GM23338 (cell line): ENCODE measurements around the gene CHST11. TPM values are rescaled to one million over a fixed set of nuclear protein-coding genes. Genes with fewer than 3 reads are reported as not detected.

Source experiments
- ATAC-seq: fragments of 200-7000 bp; cut with Tn5 transposase; 3 replicates; pipeline ENCODE4 v1.9.1; 2020
- DNase-seq: peaks from one replicate; pipeline ENCODE4 v3.0.0-alpha.2; 2015; ENCODE audit warnings: low spot score
- H2AFZ ChIP-seq: fragments of 200-600 bp; sonication (generic); 2 replicates; pipeline ENCODE4 v1.8.0; 2016; ENCODE audit warnings: antibody characterized with exemption, mild to moderate bottlenecking, moderate library complexity
- H3F3A ChIP-seq: fragments of 200-600 bp; sonication (generic); replicated peaks from 2 replicates; pipeline ENCODE4 v1.8.0; 2017; ENCODE audit warnings: antibody characterized with exemption, mixed run types, low read depth
- H3K27ac ChIP-seq: fragments of 200-600 bp; sonication (generic); 2 replicates; pipeline ENCODE4 v1.6.1; 2016; ENCODE audit warnings: low read depth
- H3K27me3 ChIP-seq: fragments of 200-600 bp; sonication (generic); 2 replicates; pipeline ENCODE4 v1.8.0; 2016; ENCODE audit warnings: mild to moderate bottlenecking, mixed run types, moderate library complexity; ENCODE audit not compliant: insufficient read depth
- H3K36me3 ChIP-seq: fragments of 200-600 bp; sonication (generic); 2 replicates; pipeline ENCODE4 v1.8.0; 2016; ENCODE audit warnings: mild to moderate bottlenecking; ENCODE audit not compliant: insufficient read depth
- H3K4me1 ChIP-seq: fragments of 200-600 bp; sonication (generic); 2 replicates; pipeline ENCODE4 v1.8.0; 2016; ENCODE audit warnings: mild to moderate bottlenecking, moderate library complexity; ENCODE audit not compliant: insufficient read depth
- H3K4me2 ChIP-seq: fragments of 200-600 bp; sonication (generic); 2 replicates; pipeline ENCODE4 v1.7.1; 2017; ENCODE audit warnings: mixed run types
- H3K4me3 ChIP-seq: fragments of 200-600 bp; sonication (generic); 2 replicates; pipeline ENCODE4 v1.6.1; 2016; ENCODE audit warnings: mixed run types
- H3K79me2 ChIP-seq: fragments of 200-600 bp; sonication (generic); replicated peaks from 2 replicates; pipeline ENCODE4 v1.8.0; 2017; ENCODE audit warnings: mild to moderate bottlenecking; ENCODE audit not compliant: insufficient read depth
- H3K9me2 ChIP-seq: fragments of 200-600 bp; sonication (generic); 2 replicates; pipeline ENCODE4 v1.8.0; 2017; ENCODE audit not compliant: insufficient read depth
- H4K20me1 ChIP-seq: fragments of 200-600 bp; sonication (generic); replicated peaks from 2 replicates; pipeline ENCODE4 v1.8.0; 2017; ENCODE audit warnings: mild to moderate bottlenecking; ENCODE audit not compliant: insufficient read depth
- H3K27ac Mint-ChIP-seq: 2 replicates; pipeline ENCODE4 v1.8.0; 2020; ENCODE audit warnings: inconsistent platforms, mild to moderate bottlenecking, moderate library complexity, mixed read lengths
- H3K27me3 Mint-ChIP-seq: 3 replicates; pipeline ENCODE4 v1.8.0; 2022; ENCODE audit warnings: low read depth, mild to moderate bottlenecking, moderate library complexity, mixed read lengths, inconsistent platforms; ENCODE audit not compliant: insufficient read depth, poor library complexity
- H3K36me3 Mint-ChIP-seq: 3 replicates; pipeline ENCODE4 v1.8.0; 2021; ENCODE audit warnings: low read depth, mild to moderate bottlenecking, inconsistent platforms, moderate library complexity, mixed read lengths
- H3K4me1 Mint-ChIP-seq: 3 replicates; pipeline ENCODE4 v1.8.0; 2020; ENCODE audit warnings: mild to moderate bottlenecking, inconsistent platforms, mixed read lengths
- H3K4me3 Mint-ChIP-seq: 3 replicates; pipeline ENCODE4 v1.8.0; 2021; ENCODE audit warnings: moderate library complexity, mild to moderate bottlenecking, inconsistent platforms, mixed read lengths
- H3K9me3 Mint-ChIP-seq: 3 replicates; pipeline ENCODE4 v1.8.0; 2020; ENCODE audit warnings: moderate library complexity, mild to moderate bottlenecking, inconsistent platforms, mixed read lengths
- CREB1 ChIP-seq: fragments of 250-450 bp; sonication (Bioruptor Pico); IDR thresholded peaks from 2 replicates; pipeline ENCODE4 v1.5.0; 2020; ENCODE audit warnings: low read depth, mild to moderate bottlenecking, moderate library complexity
- CTCF ChIP-seq, 2 experiments: fragments of 200-600 bp in 1 of 2; sonication (generic) in 1 of 2; conservative IDR thresholded peaks; 2 replicates each; pipeline versions ENCODE4 v1.5.1 to v1.6.1; 2016 to 2017; ENCODE audit warnings: antibody characterized with exemption in 2 of 2, low read depth in 2 of 2, mild to moderate bottlenecking in 2 of 2, moderate library complexity in 1 of 2
- ETS1 ChIP-seq: IDR thresholded peaks from 2 replicates; pipeline ENCODE4 v1.6.1; 2016; ENCODE audit warnings: antibody characterized with exemption
- EZH2 ChIP-seq: fragments of 200-600 bp; sonication (generic); IDR thresholded peaks from one replicate; pipeline ENCODE4 v1.8.0; 2017; ENCODE audit warnings: antibody characterized with exemption, mild to moderate bottlenecking, low read depth; ENCODE audit not compliant: unreplicated experiment
- EZH2phosphoT487 ChIP-seq: fragments of 200-600 bp; sonication (generic); IDR thresholded peaks from one replicate; pipeline ENCODE4 v1.8.1; 2018; ENCODE audit warnings: antibody characterized with exemption; ENCODE audit not compliant: unreplicated experiment
- JUNB ChIP-seq: IDR thresholded peaks from one replicate; pipeline ENCODE4 v1.6.1; 2016; ENCODE audit warnings: antibody characterized with exemption; ENCODE audit not compliant: unreplicated experiment
- NANOG ChIP-seq: IDR thresholded peaks from 2 replicates; pipeline ENCODE4 v1.6.1; 2016; ENCODE audit warnings: antibody characterized with exemption, borderline replicate concordance
- POLR2AphosphoS5 ChIP-seq: IDR thresholded peaks from 2 replicates; pipeline ENCODE4 v1.6.1; 2016; ENCODE audit warnings: antibody characterized with exemption, low read depth
- REST ChIP-seq: IDR thresholded peaks from one replicate; pipeline ENCODE4 v1.6.1; 2018; ENCODE audit warnings: antibody characterized with exemption; ENCODE audit not compliant: unreplicated experiment
- STAT1 ChIP-seq: IDR thresholded peaks from one replicate; pipeline ENCODE4 v1.6.1; 2016; ENCODE audit warnings: antibody characterized with exemption; ENCODE audit not compliant: unreplicated experiment
- ZNF114 ChIP-seq: fragments of 250-450 bp; sonication (Bioruptor Pico); IDR thresholded peaks from 2 replicates; pipeline ENCODE4 v1.5.0; 2020; ENCODE audit warnings: mild to moderate bottlenecking, moderate library complexity
- ZNF331 ChIP-seq: fragments of 250-450 bp; sonication (Bioruptor Pico); IDR thresholded peaks from 2 replicates; pipeline ENCODE4 v1.5.0; 2020; ENCODE audit warnings: low read depth, mild to moderate bottlenecking, moderate library complexity
- ZNF462 ChIP-seq: fragments of 250-450 bp; sonication (Bioruptor Pico); IDR thresholded peaks from 2 replicates; pipeline ENCODE4 v1.5.0; 2020; ENCODE audit warnings: mild to moderate bottlenecking, moderate library complexity
- polyA plus RNA-seq: library from polyadenylated mRNA; unstranded; fragments of >200 nt; fragmentation: Nextera tagmentation; extraction: Ambion mirVana; gene quantifications from 2 replicates; pipeline ENCODE4 v1.2.1, GENCODE V29; 2016
- total RNA-seq: library from RNA; depleted of rRNA; stranded (reverse); fragments of >200 nt; shearing (Covaris generic); gene quantifications from 2 replicates; pipeline ENCODE4 v1.2.3, GENCODE V29; 2014

CHST11 gene
- total and polyA plus RNA-seq, 2 experiments from 2014 or later, result 7.7 to 25.7 TPM

- 0 out of 2 replicates have a peak, but pooled peaks cover 3% of the 10 kb centered on the region for H3K4me1 ChIP-seq
- H3K4me3 Mint-ChIP-seq, result no peak overlapping the region
- H4K20me1 ChIP-seq, result no peaks in the 10 kb centered on the region; the same call in 1 of the 2 replicates
- H3K27ac Mint-ChIP-seq, result no peak overlapping the region
- no peaks in the 10 kb centered on the region for H3K9me3 Mint-ChIP-seq
- H3K27me3 Mint-ChIP-seq, result no peaks in the 10 kb centered on the region
- H3K27ac ChIP-seq, result no peak overlapping the region
- no peak overlapping the region for H2AFZ ChIP-seq
- H3K36me3 Mint-ChIP-seq, result no peaks in the 10 kb centered on the region; the same call in 2 of the 3 replicates
- no peaks in the 10 kb centered on the region for H3K36me3 ChIP-seq
- no peaks in the 10 kb centered on the region for H3F3A ChIP-seq
- no peaks in the 10 kb centered on the region for H3K79me2 ChIP-seq
- no peak overlapping the region for H3K4me3 ChIP-seq
- no peak for ATAC-seq
- H3K4me1 Mint-ChIP-seq, result peaks cover 2% of the 10 kb centered on the region
- no peak for DNase-seq
- H3K9me2 ChIP-seq, result no peaks in the 10 kb centered on the region
- no peaks in the 10 kb centered on the region for H3K27me3 ChIP-seq
- no peak overlapping the region for H3K4me2 ChIP-seq
- TF ChIP-seq NANOG (no peak), POLR2AphosphoS5 (no peak), REST (no peak), CTCF (conservative IDR thresholded peaks at IDR 0.05; ENCODE audit: low read depth in 2 of 2) (no peak), ZNF462 (CRISPR knock-in tag) (no peak), STAT1 (no peak), ZNF114 (CRISPR knock-in tag) (no peak), EZH2 (no peak), ETS1 (no peak), JUNB (no peak), EZH2phosphoT487 (no peak), ZNF331 (CRISPR knock-in tag) (no peak), CREB1 (CRISPR knock-in tag) (no peak)
These were observed 153.9 kb downstream of the CHST11 start for GRCh38 chr12:104610513-104611235.
